H1 (cell line): Measurements from ENCODE around the gene TEX48. TPM values are rescaled to one million over a fixed set of nuclear protein-coding genes. Genes with fewer than 3 reads are reported as not detected.

ENCODE experiments used
- CBX8 ChIP-seq: fragments of 300-800, 300-1000 bp; sonication (generic); IDR thresholded peaks from 2 replicates; pipeline ENCODE4 v1.7.1; 2016; ENCODE audit warnings: low read depth, low read length, borderline replicate concordance
- E2F6 ChIP-seq: IDR thresholded peaks from 2 replicates; pipeline ENCODE4 v1.6.1; 2012; ENCODE audit warnings: inconsistent platforms
- JUND ChIP-seq: IDR thresholded peaks from 2 replicates; pipeline ENCODE4 v1.6.1; 2011; ENCODE audit warnings: mild to moderate bottlenecking, improper control_type of control experiment, low read length
- polyA plus RNA-seq, 7 experiments: library from polyadenylated mRNA; depleted of rRNA in 3 of 7; stranded (reverse) in 5 of 7; unstranded in 2 of 7; fragments of >200 nt in 5 of 7; fragments of 200-250 nt in 2 of 7; gene quantifications; 1 replicate in 5 of 7; 2 replicates in 1 of 7; 4 replicates in 1 of 7; pipeline versions ENCODE4 v1.2.1 to v1.2.3, GENCODE V29; 2011 to 2013; ENCODE audit warnings: missing spikeins in 2 of 7, mixed read lengths in 2 of 7
- total RNA-seq: library from RNA; stranded (reverse); fragmentation: NEBNext Ultra II Directional; extraction: Animal tissue kit (Norgen Biotek cat#: 25700); gene quantifications from 2 replicates; pipeline ENCODE4 v1.2.1, GENCODE V29; 2021

Gene TEX48
- total and polyA plus RNA-seq, 2 of the 8 experiments (the other 6 are each of a cell fraction or from before 2014, with no cell fraction given), result not detected

- TF ChIP-seq JUND, result no peak
- no peak for TF ChIP-seq CBX8
- TF ChIP-seq E2F6, result no peak
- TF ChIP-seq, all 59 proteins: peak for 0
These were observed 26.3 kb downstream of the TEX48 start (continued) for GRCh38 chr9:114655689-114656088.
